Measurements from ENCODE around the gene SNN.

DNA sequence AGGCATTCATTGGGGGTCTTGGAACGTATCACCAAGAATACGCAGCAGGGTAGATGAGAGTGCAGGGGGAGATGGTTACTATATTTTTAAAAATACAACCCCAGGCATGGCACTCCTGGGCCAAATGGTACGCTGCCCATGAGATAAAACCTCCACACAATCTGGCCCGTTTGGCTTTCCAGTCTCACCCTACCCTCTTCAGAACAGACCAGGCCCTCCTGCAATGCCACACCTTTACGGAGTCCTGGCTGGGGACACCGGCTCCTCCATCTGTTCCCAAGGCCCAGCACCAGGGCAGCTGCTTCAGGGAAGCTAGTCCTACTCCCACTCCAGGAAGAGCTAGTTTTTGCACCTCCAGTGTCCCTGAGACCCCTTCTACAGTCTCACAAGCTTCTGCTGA, 24.4 kb downstream of the SNN start:
- TF ChIP-seq, protein P1, sequence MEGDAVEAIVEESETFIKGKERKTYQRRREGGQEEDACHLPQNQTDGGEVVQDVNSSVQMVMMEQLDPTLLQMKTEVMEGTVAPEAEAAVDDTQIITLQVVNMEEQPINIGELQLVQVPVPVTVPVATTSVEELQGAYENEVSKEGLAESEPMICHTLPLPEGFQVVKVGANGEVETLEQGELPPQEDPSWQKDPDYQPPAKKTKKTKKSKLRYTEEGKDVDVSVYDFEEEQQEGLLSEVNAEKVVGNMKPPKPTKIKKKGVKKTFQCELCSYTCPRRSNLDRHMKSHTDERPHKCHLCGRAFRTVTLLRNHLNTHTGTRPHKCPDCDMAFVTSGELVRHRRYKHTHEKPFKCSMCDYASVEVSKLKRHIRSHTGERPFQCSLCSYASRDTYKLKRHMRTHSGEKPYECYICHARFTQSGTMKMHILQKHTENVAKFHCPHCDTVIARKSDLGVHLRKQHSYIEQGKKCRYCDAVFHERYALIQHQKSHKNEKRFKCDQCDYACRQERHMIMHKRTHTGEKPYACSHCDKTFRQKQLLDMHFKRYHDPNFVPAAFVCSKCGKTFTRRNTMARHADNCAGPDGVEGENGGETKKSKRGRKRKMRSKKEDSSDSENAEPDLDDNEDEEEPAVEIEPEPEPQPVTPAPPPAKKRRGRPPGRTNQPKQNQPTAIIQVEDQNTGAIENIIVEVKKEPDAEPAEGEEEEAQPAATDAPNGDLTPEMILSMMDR (IDR thresholded peaks at IDR 0.05), result no peak
- no peak for TF ChIP-seq POLR2AphosphoS5 (IDR thresholded peaks at IDR 0.05)
